Right lobe of liver (tissue), 4 donors: ENCODE measurements around the gene DHFR.

Source experiments
- POLR2A ChIP-seq: fragments of 450-650 bp; IDR thresholded peaks from one replicate; pipeline ENCODE4 v1.6.1; 2017; ENCODE audit warnings: antibody characterized with exemption, mild to moderate bottlenecking
- TF ChIP-seq, protein P1 (sequence below), 4 donors: fragments of 200-600 bp in 3 of 4; fragments of 450-650 bp in 1 of 4; IDR thresholded peaks; one replicate each; pipeline versions ENCODE4 v1.5.1 to v1.8.0; 2016 to 2022; ENCODE audit warnings: antibody characterized with exemption in 4 of 4, mild to moderate bottlenecking in 2 of 4
- donor health status: DM: no; HTN: no; CAD: no.
- donor health status: DM: no; HTN: no; CAD: no.
- donor health status: DM: no; HTN: yes; CAD: no.

DNA sequence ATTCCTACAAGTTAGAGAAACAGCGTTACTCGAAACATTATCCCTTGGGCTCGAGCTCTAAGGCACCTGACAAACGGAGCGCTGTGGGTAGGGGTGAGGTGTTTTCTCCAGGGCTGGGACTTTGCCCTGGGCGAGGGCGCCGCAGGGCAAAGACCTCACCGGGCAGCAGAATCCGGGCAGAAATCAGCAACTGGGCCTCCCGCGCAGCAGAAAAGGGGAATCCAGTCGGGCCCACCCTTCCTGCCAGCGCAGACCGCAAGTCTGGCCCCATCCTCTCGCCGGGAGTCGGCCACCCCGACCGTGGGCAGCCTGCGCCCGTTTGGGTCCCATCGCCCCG, 761 bp downstream of the DHFR start:
- TF ChIP-seq, protein P1, sequence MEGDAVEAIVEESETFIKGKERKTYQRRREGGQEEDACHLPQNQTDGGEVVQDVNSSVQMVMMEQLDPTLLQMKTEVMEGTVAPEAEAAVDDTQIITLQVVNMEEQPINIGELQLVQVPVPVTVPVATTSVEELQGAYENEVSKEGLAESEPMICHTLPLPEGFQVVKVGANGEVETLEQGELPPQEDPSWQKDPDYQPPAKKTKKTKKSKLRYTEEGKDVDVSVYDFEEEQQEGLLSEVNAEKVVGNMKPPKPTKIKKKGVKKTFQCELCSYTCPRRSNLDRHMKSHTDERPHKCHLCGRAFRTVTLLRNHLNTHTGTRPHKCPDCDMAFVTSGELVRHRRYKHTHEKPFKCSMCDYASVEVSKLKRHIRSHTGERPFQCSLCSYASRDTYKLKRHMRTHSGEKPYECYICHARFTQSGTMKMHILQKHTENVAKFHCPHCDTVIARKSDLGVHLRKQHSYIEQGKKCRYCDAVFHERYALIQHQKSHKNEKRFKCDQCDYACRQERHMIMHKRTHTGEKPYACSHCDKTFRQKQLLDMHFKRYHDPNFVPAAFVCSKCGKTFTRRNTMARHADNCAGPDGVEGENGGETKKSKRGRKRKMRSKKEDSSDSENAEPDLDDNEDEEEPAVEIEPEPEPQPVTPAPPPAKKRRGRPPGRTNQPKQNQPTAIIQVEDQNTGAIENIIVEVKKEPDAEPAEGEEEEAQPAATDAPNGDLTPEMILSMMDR (IDR thresholded peaks at IDR 0.05) = no peak
- TF ChIP-seq POLR2A = no peak
